ENCODE data around the gene UBE2D4.
"Not testable (repeated sequence)": the region's sequence is repeated elsewhere in the genome, so short reads cannot be mapped to it uniquely, and the experiment has no call there.

Gene UBE2D4

GRCh38 chr7:43914795-43915194 lies 11.4 kb upstream of the UBE2D4 start:
- DNase-seq: no peak

- DNase-seq: no peak
Measured at GRCh38 chr7:43915907-43916306, 10.3 kb upstream of the UBE2D4 start.

GRCh38 chr7:43921423-43921822 lies 4.8 kb upstream of the UBE2D4 start:
- no peak for DNase-seq

- DNase-seq: no peak
Measured at GRCh38 chr7:43922726-43923125, 3.5 kb upstream of the UBE2D4 start.

GRCh38 chr7:43926798-43927123 lies 525 bp downstream of the UBE2D4 start:
- no peak for DNase-seq

GRCh38 chr7:43927810-43928209 lies 1.6 kb downstream of the UBE2D4 start:
- no peak for DNase-seq

GRCh38 chr7:43929529-43930457 lies 3.6 kb downstream of the UBE2D4 start:
- no peak for DNase-seq

GRCh38 chr7:43931346-43931745 lies 5.1 kb downstream of the UBE2D4 start:
- DNase-seq: no peak

- no peak for DNase-seq
Measured at GRCh38 chr7:43933902-43934560, 7.8 kb downstream of the UBE2D4 start.

GRCh38 chr7:43937444-43937843 lies 11.2 kb downstream of the UBE2D4 start:
- no peak for DNase-seq

GRCh38 chr7:43938892-43939482 lies 12.8 kb downstream of the UBE2D4 start:
- no peak for DNase-seq

- no peak for DNase-seq
Measured at GRCh38 chr7:43942250-43942649, 16.0 kb downstream of the UBE2D4 start.

GRCh38 chr7:43942997-43943396 lies 16.8 kb downstream of the UBE2D4 start:
- DNase-seq: no peak

- DNase-seq: no peak
Measured at GRCh38 chr7:43943417-43944187, 17.4 kb downstream of the UBE2D4 start.

GRCh38 chr7:43944286-43944685 lies 18.1 kb downstream of the UBE2D4 start:
- no peak for DNase-seq

GRCh38 chr7:43952028-43952427 lies 25.8 kb downstream of the UBE2D4 start:
- no peak for DNase-seq

GRCh38 chr7:43953071-43953470 lies 26.8 kb downstream of the UBE2D4 start:
- no peak for DNase-seq

GRCh38 chr7:43954524-43955228 lies 28.4 kb downstream of the UBE2D4 start:
- DNase-seq: peak; percentile 78

- DNase-seq: no peak
Measured at GRCh38 chr7:43956027-43956426, 29.8 kb downstream of the UBE2D4 start.

GRCh38 chr7:43960933-43961332 lies 34.7 kb downstream of the UBE2D4 start:
- DNase-seq: no peak

- DNase-seq: not testable (repeated sequence)
Measured at GRCh38 chr7:43966392-43966791, 40.2 kb downstream of the UBE2D4 start.

All from hematopoietic multipotent progenitor cell treated with erythropoietin and hydrocortisone succinate and interleukin-3 and kit ligand, for 4 days (in vitro differentiated cells).